Measurements from ENCODE around the gene RAB10.

The RAB10 gene

GRCh38 chr2:26052740-26053139, 18.9 kb downstream of the RAB10 start:
- no peaks in the 10 kb centered on the region for H3K27me3 ChIP-seq (ENCODE audit: control insufficient read depth in 5 of 5, insufficient read depth in 4 of 5, low read length in 5 of 5)
- no peak overlapping the region for H3K27ac ChIP-seq (ENCODE audit: low read depth, low read length)
- H3K36me3 ChIP-seq (ENCODE audit: control insufficient read depth in 5 of 5, insufficient read depth in 5 of 5, low read length in 5 of 5), result no peaks in the 10 kb centered on the region
- no peaks in the 10 kb centered on the region for H3K9me3 ChIP-seq (ENCODE audit: control insufficient read depth in 5 of 5, low read length in 5 of 5)
- peaks cover 0 to 22% (median 12%) of the 10 kb centered on the region in 5 donors for H3K4me1 ChIP-seq (ENCODE audit: control insufficient read depth in 5 of 5, insufficient read depth in 5 of 5, low read length in 5 of 5)
- H3K9ac ChIP-seq (ENCODE audit: low read length in 5 of 5), result no peak overlapping the region
- no peak overlapping the region for H3K4me3 ChIP-seq (ENCODE audit: low read depth in 1 of 5, low read length in 5 of 5)

- no peak overlapping the region for H3K4me3 ChIP-seq (ENCODE audit: low read depth in 1 of 5, low read length in 5 of 5)
- no peak overlapping the region for H3K27ac ChIP-seq (ENCODE audit: low read depth, low read length)
- no peaks in the 10 kb centered on the region for H3K9me3 ChIP-seq (ENCODE audit: control insufficient read depth in 5 of 5, low read length in 5 of 5)
- H3K4me1 ChIP-seq (ENCODE audit: control insufficient read depth in 5 of 5, insufficient read depth in 5 of 5, low read length in 5 of 5), result peaks cover 0 to 17% (median 12%) of the 10 kb centered on the region in 5 donors
- H3K27me3 ChIP-seq (ENCODE audit: control insufficient read depth in 5 of 5, insufficient read depth in 4 of 5, low read length in 5 of 5), result no peaks in the 10 kb centered on the region
- no peaks in the 10 kb centered on the region for H3K36me3 ChIP-seq (ENCODE audit: control insufficient read depth in 5 of 5, insufficient read depth in 5 of 5, low read length in 5 of 5)
- H3K9ac ChIP-seq (ENCODE audit: low read length in 5 of 5), result no peak overlapping the region
Measured at GRCh38 chr2:26054598-26055348, 20.9 kb downstream of the RAB10 start.

- peaks cover 0 to 10% (median 5%) of the 10 kb centered on the region in 5 donors for H3K4me1 ChIP-seq (ENCODE audit: control insufficient read depth in 5 of 5, insufficient read depth in 5 of 5, low read length in 5 of 5)
- H3K27me3 ChIP-seq (ENCODE audit: control insufficient read depth in 5 of 5, insufficient read depth in 4 of 5, low read length in 5 of 5), result no peaks in the 10 kb centered on the region
- no peak overlapping the region for H3K4me3 ChIP-seq (ENCODE audit: low read depth in 1 of 5, low read length in 5 of 5)
- H3K27ac ChIP-seq (ENCODE audit: low read depth, low read length), result no peak overlapping the region
- no peaks in the 10 kb centered on the region for H3K9me3 ChIP-seq (ENCODE audit: control insufficient read depth in 5 of 5, low read length in 5 of 5)
- H3K9ac ChIP-seq (ENCODE audit: low read length in 5 of 5), result no peak overlapping the region
- peaks cover 0 to 2% (median 0%) of the 10 kb centered on the region in 5 donors for H3K36me3 ChIP-seq (ENCODE audit: control insufficient read depth in 5 of 5, insufficient read depth in 5 of 5, low read length in 5 of 5)
Measured at GRCh38 chr2:26058390-26058789, 24.5 kb downstream of the RAB10 start.

GRCh38 chr2:26059542-26059941, 25.7 kb downstream of the RAB10 start:
- Histone ChIP-seq H3K4me1 (ENCODE audit: control insufficient read depth in 5 of 5, insufficient read depth in 5 of 5, low read length in 5 of 5) (peaks cover 0 to 10% (median 5%) of the 10 kb centered on the region in 5 donors), H3K27ac (ENCODE audit: low read depth, low read length) (no peak overlapping the region), H3K9me3 (ENCODE audit: control insufficient read depth in 5 of 5, low read length in 5 of 5) (no peaks in the 10 kb centered on the region), H3K9ac (ENCODE audit: low read length in 5 of 5) (no peak overlapping the region), H3K27me3 (ENCODE audit: control insufficient read depth in 5 of 5, insufficient read depth in 4 of 5, low read length in 5 of 5) (no peaks in the 10 kb centered on the region), H3K4me3 (ENCODE audit: low read depth in 1 of 5, low read length in 5 of 5) (no peak overlapping the region), H3K36me3 (ENCODE audit: control insufficient read depth in 5 of 5, insufficient read depth in 5 of 5, low read length in 5 of 5) (peaks cover 0 to 2% (median 0%) of the 10 kb centered on the region in 5 donors)

GRCh38 chr2:26061539-26061938, 27.7 kb downstream of the RAB10 start:
- Histone ChIP-seq H3K9me3 (ENCODE audit: control insufficient read depth in 5 of 5, low read length in 5 of 5) (no peaks in the 10 kb centered on the region), H3K4me1 (ENCODE audit: control insufficient read depth in 5 of 5, insufficient read depth in 5 of 5, low read length in 5 of 5) (peaks cover 0 to 4% (median 0%) of the 10 kb centered on the region in 5 donors), H3K36me3 (ENCODE audit: control insufficient read depth in 5 of 5, insufficient read depth in 5 of 5, low read length in 5 of 5) (peaks cover 0 to 2% (median 0%) of the 10 kb centered on the region in 5 donors), H3K27me3 (ENCODE audit: control insufficient read depth in 5 of 5, insufficient read depth in 4 of 5, low read length in 5 of 5) (no peaks in the 10 kb centered on the region), H3K9ac (ENCODE audit: low read length in 5 of 5) (no peak overlapping the region), H3K27ac (ENCODE audit: low read depth, low read length) (no peak overlapping the region), H3K4me3 (ENCODE audit: low read depth in 1 of 5, low read length in 5 of 5) (no peak overlapping the region)

- H3K27me3 ChIP-seq (ENCODE audit: control insufficient read depth in 5 of 5, insufficient read depth in 4 of 5, low read length in 5 of 5), result no peaks in the 10 kb centered on the region
- no peak overlapping the region for H3K4me3 ChIP-seq (ENCODE audit: low read depth in 1 of 5, low read length in 5 of 5)
- peaks cover 0 to 14% (median 6%) of the 10 kb centered on the region in 5 donors for H3K4me1 ChIP-seq (ENCODE audit: control insufficient read depth in 5 of 5, insufficient read depth in 5 of 5, low read length in 5 of 5)
- no peak overlapping the region for H3K27ac ChIP-seq (ENCODE audit: low read depth, low read length)
- H3K9ac ChIP-seq (ENCODE audit: low read length in 5 of 5), result no peak overlapping the region
- no peaks in the 10 kb centered on the region for H3K9me3 ChIP-seq (ENCODE audit: control insufficient read depth in 5 of 5, low read length in 5 of 5)
- peaks cover 0 to 2% (median 0%) of the 10 kb centered on the region in 5 donors for H3K36me3 ChIP-seq (ENCODE audit: control insufficient read depth in 5 of 5, insufficient read depth in 5 of 5, low read length in 5 of 5)
Measured at GRCh38 chr2:26064846-26065245, 31.0 kb downstream of the RAB10 start.

GRCh38 chr2:26067186-26067974, 33.5 kb downstream of the RAB10 start:
- H3K27me3 ChIP-seq (ENCODE audit: control insufficient read depth in 5 of 5, insufficient read depth in 4 of 5, low read length in 5 of 5), result no peaks in the 10 kb centered on the region
- H3K9me3 ChIP-seq (ENCODE audit: control insufficient read depth in 5 of 5, low read length in 5 of 5), result no peaks in the 10 kb centered on the region
- H3K4me1 ChIP-seq (ENCODE audit: control insufficient read depth in 5 of 5, insufficient read depth in 5 of 5, low read length in 5 of 5), result peaks cover 0 to 17% (median 6%) of the 10 kb centered on the region in 5 donors
- no peak overlapping the region for H3K9ac ChIP-seq (ENCODE audit: low read length in 5 of 5)
- no peak overlapping the region for H3K27ac ChIP-seq (ENCODE audit: low read depth, low read length)
- H3K36me3 ChIP-seq (ENCODE audit: control insufficient read depth in 5 of 5, insufficient read depth in 5 of 5, low read length in 5 of 5), result no peaks in the 10 kb centered on the region
- no peak overlapping the region for H3K4me3 ChIP-seq (ENCODE audit: low read depth in 1 of 5, low read length in 5 of 5)

GRCh38 chr2:26067980-26068507, 34.2 kb downstream of the RAB10 start:
- Histone ChIP-seq H3K4me1 (ENCODE audit: control insufficient read depth in 5 of 5, insufficient read depth in 5 of 5, low read length in 5 of 5) (peaks cover 0 to 20% (median 7%) of the 10 kb centered on the region in 5 donors), H3K27ac (ENCODE audit: low read depth, low read length) (no peak overlapping the region), H3K27me3 (ENCODE audit: control insufficient read depth in 5 of 5, insufficient read depth in 4 of 5, low read length in 5 of 5) (no peaks in the 10 kb centered on the region), H3K9me3 (ENCODE audit: control insufficient read depth in 5 of 5, low read length in 5 of 5) (no peaks in the 10 kb centered on the region), H3K36me3 (ENCODE audit: control insufficient read depth in 5 of 5, insufficient read depth in 5 of 5, low read length in 5 of 5) (no peaks in the 10 kb centered on the region), H3K9ac (ENCODE audit: low read length in 5 of 5) (no peak overlapping the region), H3K4me3 (ENCODE audit: low read depth in 1 of 5, low read length in 5 of 5) (no peak overlapping the region)

GRCh38 chr2:26068602-26069298, 34.9 kb downstream of the RAB10 start:
- Histone ChIP-seq H3K27me3 (ENCODE audit: control insufficient read depth in 5 of 5, insufficient read depth in 4 of 5, low read length in 5 of 5) (no peaks in the 10 kb centered on the region), H3K4me1 (ENCODE audit: control insufficient read depth in 5 of 5, insufficient read depth in 5 of 5, low read length in 5 of 5) (peaks cover 5 to 27% (median 14%) of the 10 kb centered on the region in 5 donors), H3K9ac (ENCODE audit: low read length in 5 of 5) (no peak overlapping the region), H3K4me3 (ENCODE audit: low read depth in 1 of 5, low read length in 5 of 5) (no peak overlapping the region), H3K9me3 (ENCODE audit: control insufficient read depth in 5 of 5, low read length in 5 of 5) (no peaks in the 10 kb centered on the region), H3K36me3 (ENCODE audit: control insufficient read depth in 5 of 5, insufficient read depth in 5 of 5, low read length in 5 of 5) (no peaks in the 10 kb centered on the region), H3K27ac (ENCODE audit: low read depth, low read length) (no peak overlapping the region)
